OCI-LY7 (cell line): ENCODE data around the gene CH25H. TPM values are rescaled to one million over a fixed set of nuclear protein-coding genes. Genes with fewer than 3 reads are reported as not detected.

ENCODE experiments used
- BruUV-seq: library from RNA; stranded (reverse); fragments of 400-500 nt; replicated peaks from 2 replicates; lab custom pipeline; 2021; lab: Mats Ljungman, UMichigan
- CTCF ChIA-PET: fragments of 300-600 bp; sonication (Branson Sonifier 250); formaldehyde crosslinking; loops from one replicate; lab custom pipeline; 2022; ENCODE audit warnings: antibody characterized with exemption; ENCODE audit not compliant: unreplicated experiment; lab: Charles Lee
- POLR2A ChIA-PET: fragments of 300-600 bp; sonication (Branson Sonifier 250); formaldehyde crosslinking; loops from one replicate; lab custom pipeline; 2022; ENCODE audit warnings: antibody characterized with exemption; lab: Charles Lee
- DNase-seq: peaks from one replicate; pipeline ENCODE4 v3.0.0-alpha.2; 2015; ENCODE audit warnings: low spot score
- H2AFZ ChIP-seq: fragments of 200-600 bp; sonication (generic), shearing (Covaris generic); 2 replicates; pipeline ENCODE4 v1.6.1; 2014; ENCODE audit warnings: mild to moderate bottlenecking, antibody characterized with exemption, low read length, moderate library complexity
- H3K27ac ChIP-seq: fragments of 200-600 bp; sonication (generic); 2 replicates; pipeline ENCODE4 v1.5.1; 2014; ENCODE audit warnings: mixed run types, low read depth, mild to moderate bottlenecking, moderate library complexity, low read length, inconsistent platforms; ENCODE audit not compliant: poor library complexity, severe bottlenecking
- H3K36me3 ChIP-seq: fragments of 200-600 bp; sonication (generic); 2 replicates; pipeline ENCODE4 v1.6.1; 2014; ENCODE audit warnings: mild to moderate bottlenecking, antibody characterized with exemption, low read length, moderate library complexity, mixed read lengths; ENCODE audit not compliant: insufficient read depth
- H3K4me1 ChIP-seq: fragments of 200-600 bp; sonication (generic); 2 replicates; pipeline ENCODE4 v1.5.1; 2014; ENCODE audit warnings: mild to moderate bottlenecking, low read length; ENCODE audit not compliant: insufficient read depth, poor library complexity, severe bottlenecking
- H3K4me2 ChIP-seq: fragments of 200-600 bp; sonication (generic); 2 replicates; pipeline ENCODE4 v1.6.1; 2014; ENCODE audit warnings: mild to moderate bottlenecking, low read length
- H3K4me3 ChIP-seq: fragments of 200-600 bp; sonication (generic); 2 replicates; pipeline ENCODE4 v1.5.1; 2014; ENCODE audit warnings: mild to moderate bottlenecking, low read depth, low read length; ENCODE audit not compliant: poor library complexity, severe bottlenecking
- H3K79me2 ChIP-seq: fragments of 200-600 bp; sonication (generic); 2 replicates; pipeline ENCODE4 v1.6.1; 2016; ENCODE audit warnings: low read depth, mild to moderate bottlenecking, low read length, moderate library complexity, mixed read lengths; ENCODE audit not compliant: insufficient read depth
- H3K9me2 ChIP-seq: fragments of 200-600 bp; sonication (generic); 2 replicates; pipeline ENCODE4 v1.6.1; 2016; ENCODE audit warnings: mild to moderate bottlenecking, low read length, mixed read lengths; ENCODE audit not compliant: insufficient read depth
- H3K9me3 ChIP-seq: fragments of 200-600 bp; sonication (generic); 2 replicates; pipeline ENCODE4 v1.6.1; 2014; ENCODE audit warnings: mild to moderate bottlenecking, mixed run types, low read length, mixed read lengths
- H4K20me1 ChIP-seq: fragments of 200-600 bp; sonication (generic); 2 replicates; pipeline ENCODE4 v1.6.1; 2014; ENCODE audit warnings: mild to moderate bottlenecking, antibody characterized with exemption, low read length, moderate library complexity, mixed read lengths; ENCODE audit not compliant: insufficient read depth
- EZH2phosphoT487 ChIP-seq: fragments of 200-600 bp; sonication (generic); IDR thresholded peaks from 2 replicates; pipeline ENCODE4 v1.6.1; 2018; ENCODE audit warnings: low read depth, borderline replicate concordance, mild to moderate bottlenecking, mixed run types, antibody characterized with exemption, low read length, moderate library complexity, mixed read lengths
- intact Hi-C: fragments of 100-400 bp; cut with micrococcal nuclease; formaldehyde crosslinking; loops from one replicate; pipeline ENCODE4 v1.10.0; 2022; ENCODE audit not compliant: unreplicated experiment
- total RNA-seq, 2 experiments: library from RNA; depleted of rRNA in 1 of 2; stranded (reverse); fragments of >200 nt in 1 of 2; shearing (Covaris generic) in 1 of 2; gene quantifications; 2 replicates each; pipeline ENCODE4 v1.2.3, GENCODE V29; 2014 to 2022
- TF ChIP-seq, protein P1 (sequence below): fragments of 200-600 bp; sonication (generic); conservative IDR thresholded peaks from 2 replicates; pipeline ENCODE4 v1.5.1; 2014; ENCODE audit warnings: mild to moderate bottlenecking, antibody characterized with exemption, low read length, moderate library complexity, mixed read lengths

CH25H gene
- total RNA-seq, 2 experiments from 2014 or later = not detected

DNA sequence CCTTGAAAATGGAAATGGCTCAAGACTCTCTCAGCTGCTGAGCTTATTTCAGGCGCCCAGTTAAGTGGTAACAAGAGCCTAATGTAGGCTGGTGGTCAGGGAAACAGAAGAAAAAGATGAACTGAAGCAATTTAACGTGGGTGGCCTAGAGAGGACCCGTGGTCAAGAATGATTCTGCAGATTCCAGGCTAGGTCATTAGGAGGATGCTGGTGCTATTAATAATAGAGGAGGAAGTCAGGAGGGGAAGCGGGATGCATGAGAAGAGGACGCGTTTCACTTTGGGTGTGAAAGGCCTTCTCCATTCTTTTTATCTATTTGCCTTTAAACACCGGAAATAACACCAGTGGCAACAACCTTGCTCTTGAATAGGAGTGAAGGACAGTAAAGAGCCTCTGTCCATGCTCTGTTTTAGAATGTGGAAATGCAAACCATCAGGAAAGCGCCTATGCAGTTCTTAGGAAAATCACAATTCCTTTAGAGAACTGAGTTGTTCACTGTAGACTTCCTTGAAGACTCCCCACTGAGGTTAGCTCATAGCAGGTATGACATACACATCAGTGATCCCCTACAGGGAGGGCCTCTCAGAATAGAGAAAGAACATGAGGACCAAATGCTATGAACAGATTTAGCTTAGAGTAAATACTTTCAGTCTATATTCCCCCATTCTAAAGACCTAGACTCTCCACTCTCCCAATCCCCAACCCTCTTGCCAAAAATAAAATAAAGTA lies 35.9 kb upstream of the CH25H start:
- no peak overlapping the region for H2AFZ ChIP-seq
- no peaks in the 10 kb centered on the region for H4K20me1 ChIP-seq
- CTCF ChIA-PET = no interaction called here
- DNase-seq = no peak
- no peak overlapping the region for H3K4me3 ChIP-seq
- no peaks in the 10 kb centered on the region for H3K36me3 ChIP-seq
- H3K4me1 ChIP-seq = peaks cover 18% of the 10 kb centered on the region
- no peaks in the 10 kb centered on the region for H3K79me2 ChIP-seq
- no peak overlapping the region for H3K4me2 ChIP-seq
- H3K9me3 ChIP-seq = no peaks in the 10 kb centered on the region
- intact Hi-C loops = no loop called here
- no peaks in the 10 kb centered on the region for H3K9me2 ChIP-seq
- POLR2A ChIA-PET = interaction anchor here (0.7 to 1.2 kb wide), 2 partner anchors 11 to 12 kb away, joined by 3 to 4 read pairs; no protein-coding TSS in a partner anchor
- no peak for TF ChIP-seq EZH2phosphoT487
- TF ChIP-seq, protein P1, sequence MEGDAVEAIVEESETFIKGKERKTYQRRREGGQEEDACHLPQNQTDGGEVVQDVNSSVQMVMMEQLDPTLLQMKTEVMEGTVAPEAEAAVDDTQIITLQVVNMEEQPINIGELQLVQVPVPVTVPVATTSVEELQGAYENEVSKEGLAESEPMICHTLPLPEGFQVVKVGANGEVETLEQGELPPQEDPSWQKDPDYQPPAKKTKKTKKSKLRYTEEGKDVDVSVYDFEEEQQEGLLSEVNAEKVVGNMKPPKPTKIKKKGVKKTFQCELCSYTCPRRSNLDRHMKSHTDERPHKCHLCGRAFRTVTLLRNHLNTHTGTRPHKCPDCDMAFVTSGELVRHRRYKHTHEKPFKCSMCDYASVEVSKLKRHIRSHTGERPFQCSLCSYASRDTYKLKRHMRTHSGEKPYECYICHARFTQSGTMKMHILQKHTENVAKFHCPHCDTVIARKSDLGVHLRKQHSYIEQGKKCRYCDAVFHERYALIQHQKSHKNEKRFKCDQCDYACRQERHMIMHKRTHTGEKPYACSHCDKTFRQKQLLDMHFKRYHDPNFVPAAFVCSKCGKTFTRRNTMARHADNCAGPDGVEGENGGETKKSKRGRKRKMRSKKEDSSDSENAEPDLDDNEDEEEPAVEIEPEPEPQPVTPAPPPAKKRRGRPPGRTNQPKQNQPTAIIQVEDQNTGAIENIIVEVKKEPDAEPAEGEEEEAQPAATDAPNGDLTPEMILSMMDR = no peak
- BruUV-seq = no TSS peak
- H3K27ac ChIP-seq = no peak overlapping the region

DNA sequence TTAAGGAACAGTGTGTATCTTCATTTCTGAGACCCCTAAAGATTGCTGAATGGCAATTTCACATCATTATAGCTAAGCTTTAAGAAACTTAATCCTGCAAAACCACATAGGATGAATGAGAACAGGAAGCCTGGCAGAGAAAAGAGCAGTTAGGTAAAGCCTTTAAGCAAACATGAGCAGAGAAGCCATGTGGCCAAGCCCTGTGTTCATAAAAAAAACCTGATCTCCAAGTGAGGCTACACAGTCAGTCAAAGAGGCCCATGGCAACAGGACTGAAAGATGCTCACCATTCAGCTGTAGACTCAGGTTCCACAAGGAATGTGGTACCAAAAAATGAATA lies 35.2 kb upstream of the CH25H start:
- no peak overlapping the region for H3K4me2 ChIP-seq
- BruUV-seq = no TSS peak
- CTCF ChIA-PET = no interaction called here

More for the DNA sequence above, 35.2 kb upstream of the CH25H start:
- no peak overlapping the region for H3K4me3 ChIP-seq
- H3K9me2 ChIP-seq = no peaks in the 10 kb centered on the region
- no peak overlapping the region for H3K27ac ChIP-seq
- no peaks in the 10 kb centered on the region for H3K79me2 ChIP-seq
- H3K4me1 ChIP-seq = peaks cover 18% of the 10 kb centered on the region
- intact Hi-C loops = no loop called here
- no peak overlapping the region for H2AFZ ChIP-seq
- H4K20me1 ChIP-seq = no peaks in the 10 kb centered on the region
- H3K36me3 ChIP-seq = no peaks in the 10 kb centered on the region
- POLR2A ChIA-PET = no interaction called here
- DNase-seq = no peak
- TF ChIP-seq EZH2phosphoT487 = no peak
- TF ChIP-seq, protein P1 = no peak
- no peaks in the 10 kb centered on the region for H3K9me3 ChIP-seq
